HG03575 (cell line): ENCODE measurements around the gene SULT4A1.

ENCODE experiments used
- ATAC-seq: cut with Tn5 transposase; IDR thresholded peaks from one replicate; pipeline ENCODE4 v1.9.1; 2021; ENCODE audit not compliant: unreplicated experiment, insufficient number of reproducible peaks, low FRiP score; ENCODE audit errors: extremely low read depth

SULT4A1 gene

DNA sequence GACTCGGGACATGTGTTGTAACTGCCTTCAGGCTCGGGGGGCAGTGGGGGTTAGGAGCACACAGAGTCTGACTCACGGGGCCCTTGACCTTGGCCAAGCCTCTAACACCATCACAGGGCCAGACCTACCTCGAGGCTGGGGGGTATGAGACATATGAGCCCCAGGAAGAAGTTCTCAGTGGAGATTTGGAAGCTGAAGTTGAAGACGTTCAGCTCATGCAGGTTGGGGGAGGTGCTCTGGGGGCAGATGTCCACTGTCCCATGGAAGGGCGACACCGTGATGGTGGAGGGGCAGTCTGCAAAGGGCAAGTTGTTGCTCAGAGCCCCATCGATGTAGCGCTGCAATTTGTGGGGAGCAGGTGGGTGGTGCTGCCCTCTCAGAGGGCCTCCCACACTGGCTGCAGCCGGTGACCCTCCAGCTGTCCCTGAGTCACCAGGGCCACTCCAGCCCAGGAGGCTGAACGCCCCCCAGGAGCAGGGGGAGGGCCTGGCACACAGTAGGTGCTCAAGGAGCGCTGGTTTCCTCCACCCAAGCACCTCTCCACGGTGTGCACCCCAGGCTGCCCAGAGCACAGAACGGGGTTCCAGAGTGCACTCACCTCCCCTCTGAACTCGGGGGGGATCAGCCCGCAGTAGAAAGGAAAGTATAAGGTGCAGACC is 27.0 kb upstream of the SULT4A1 start:
- no peak for ATAC-seq

DNA sequence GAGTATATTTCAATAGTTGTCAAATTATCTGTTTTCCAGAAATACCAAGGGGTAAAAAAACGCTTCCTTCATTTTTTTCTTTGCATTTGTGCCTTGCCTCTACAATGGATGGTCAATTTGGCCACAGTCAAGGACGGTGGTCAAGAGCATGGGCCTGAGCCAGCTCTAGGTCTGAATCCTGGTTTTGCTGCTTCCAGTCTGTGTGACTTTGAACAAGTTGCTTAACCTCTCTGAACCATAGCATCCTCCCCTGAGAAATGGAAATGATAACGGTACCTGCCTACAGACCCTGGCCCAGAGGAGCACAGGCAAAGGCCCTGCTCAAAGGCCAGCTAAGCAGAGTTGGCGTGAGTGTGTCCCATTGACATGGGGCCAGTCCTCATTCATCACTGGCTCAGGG is 26.4 kb upstream of the SULT4A1 start:
- ATAC-seq, result no peak

- no peak for ATAC-seq
These were observed 25.1 kb upstream of the SULT4A1 start for GRCh38 chr22:43887391-43887790.

- ATAC-seq, result no peak
These were observed 23.9 kb upstream of the SULT4A1 start for GRCh38 chr22:43886231-43886630.

- ATAC-seq, result no peak
These were observed 23.5 kb upstream of the SULT4A1 start for GRCh38 chr22:43885786-43886185.

DNA sequence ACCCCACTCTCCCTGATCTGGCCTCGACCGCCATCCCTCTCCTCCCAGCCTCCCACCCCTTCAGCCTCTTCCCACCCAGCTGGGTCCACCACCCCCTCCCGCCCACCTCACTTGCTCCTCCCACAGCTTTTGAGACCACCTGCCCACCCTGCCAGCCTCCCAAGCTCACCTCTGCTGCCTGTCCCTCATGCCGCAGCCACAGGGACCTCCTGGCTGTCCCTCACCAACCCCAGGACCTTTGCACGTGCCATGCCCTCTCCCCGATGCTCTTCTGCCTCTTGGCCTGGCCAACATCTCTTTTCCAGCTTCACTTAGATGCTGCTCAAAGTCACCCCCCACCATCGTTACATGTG is 23.0 kb upstream of the SULT4A1 start:
- no peak for ATAC-seq

GRCh38 chr22:43884600-43885318 is 22.4 kb upstream of the SULT4A1 start:
- no peak for ATAC-seq

GRCh38 chr22:43883719-43884415 is 21.6 kb upstream of the SULT4A1 start:
- ATAC-seq, result no peak

DNA sequence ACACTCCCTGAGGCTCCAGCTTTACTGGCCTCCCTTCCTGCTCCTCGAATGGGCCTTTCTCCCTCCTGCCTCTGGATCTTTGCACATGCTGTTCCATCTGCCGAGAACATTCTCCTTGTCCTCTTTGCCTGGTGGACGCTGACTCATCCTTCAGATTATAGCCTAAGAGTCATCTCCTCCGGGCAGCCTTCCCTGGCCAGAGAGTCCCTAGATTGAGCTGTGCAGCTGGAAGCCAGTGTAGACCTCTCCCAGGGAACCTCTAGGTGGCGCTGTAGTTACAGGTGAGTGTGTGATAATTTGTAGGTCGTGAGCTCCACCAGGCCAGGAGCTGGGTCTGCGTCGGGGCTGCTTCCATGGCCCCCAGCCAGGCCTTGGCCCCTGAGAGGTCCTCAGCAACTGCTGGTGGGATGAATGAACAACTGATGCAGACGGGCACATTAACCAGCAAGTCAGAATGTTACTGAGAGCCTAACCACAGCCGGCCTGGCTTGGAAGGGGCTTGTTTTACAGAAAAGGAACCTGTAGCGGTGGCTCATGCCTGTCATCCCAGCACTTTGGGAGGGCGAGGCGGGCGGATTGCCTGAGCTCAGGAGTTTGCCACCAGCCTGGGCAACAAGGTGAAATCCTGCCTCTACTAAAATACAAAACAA is 20.8 kb upstream of the SULT4A1 start:
- no peak for ATAC-seq

DNA sequence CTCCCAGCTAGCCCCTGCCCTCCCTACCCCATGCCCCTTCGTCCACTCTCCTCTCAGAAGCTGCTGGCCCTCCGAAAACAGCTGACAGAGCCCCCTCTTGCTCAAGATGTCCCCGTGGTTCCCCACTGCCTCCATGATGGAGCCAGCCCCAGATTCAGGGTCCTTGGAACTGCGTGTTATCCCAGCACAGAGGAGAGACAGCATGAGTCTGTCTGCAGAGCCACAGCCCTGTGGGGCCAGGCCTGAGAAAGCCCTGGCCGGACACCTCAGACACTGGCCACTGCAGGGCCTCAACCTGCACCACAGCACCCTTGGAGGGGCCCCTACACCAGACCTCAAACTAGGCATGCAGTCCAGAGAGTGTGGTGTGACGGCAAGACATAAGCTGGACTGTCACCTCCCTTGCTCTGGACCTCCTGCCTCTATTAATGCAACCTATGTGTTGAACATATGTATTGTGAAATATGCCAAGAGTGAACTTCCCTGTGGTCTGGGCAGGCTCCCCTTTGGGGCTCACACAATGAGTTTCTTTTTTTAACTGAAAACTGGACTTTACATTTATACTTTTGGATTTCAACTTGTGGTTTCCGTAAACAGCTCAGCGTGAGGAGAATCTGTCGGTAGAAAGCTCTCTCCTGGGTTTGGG is 19.9 kb upstream of the SULT4A1 start:
- ATAC-seq, result no peak

DNA sequence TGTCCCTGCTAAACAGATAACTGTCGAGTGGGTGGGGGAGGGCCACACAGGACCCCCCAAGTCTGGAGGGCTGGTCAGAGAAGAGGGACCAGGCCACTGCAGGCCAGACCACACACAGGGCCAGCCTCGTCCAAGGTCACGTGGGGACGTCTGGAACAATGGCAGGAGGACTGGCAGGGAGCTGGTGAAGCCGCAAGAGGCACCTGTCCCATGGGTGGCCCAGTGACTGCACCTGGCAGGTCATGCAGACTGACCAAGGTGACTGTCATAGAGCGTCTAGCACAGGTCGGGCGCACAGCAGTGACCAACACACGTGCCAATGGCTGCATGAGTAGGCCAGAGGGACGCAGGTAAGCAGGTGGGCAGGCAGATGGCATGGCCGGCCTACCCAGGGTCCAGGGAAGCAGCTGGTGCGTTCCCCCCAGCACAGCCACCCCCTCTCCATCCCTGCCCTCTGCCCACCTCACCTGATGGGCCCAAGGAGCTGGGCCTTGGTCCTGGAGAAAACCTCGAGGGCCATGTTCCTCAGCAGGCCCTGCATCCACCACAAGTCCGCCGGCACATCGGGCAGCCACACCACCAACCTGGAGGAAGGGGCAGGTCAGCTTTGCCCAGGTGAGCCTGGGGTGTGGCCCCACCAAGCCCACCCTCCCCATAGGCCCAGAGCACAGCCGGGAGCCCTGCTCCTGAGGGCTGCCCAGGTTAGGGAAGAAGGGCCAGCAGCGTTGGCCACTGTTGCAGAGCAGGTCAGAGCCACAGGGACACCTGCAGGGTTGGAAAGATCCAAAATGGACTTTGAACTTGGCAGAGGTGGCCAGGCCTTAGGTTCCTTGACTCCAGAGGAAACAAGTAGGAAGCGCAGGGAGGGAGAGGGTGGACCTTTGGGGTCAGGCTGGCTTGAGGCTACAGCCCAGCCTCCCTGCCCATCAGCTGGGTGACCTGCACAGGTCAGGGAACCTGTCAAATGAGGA is 19.1 kb upstream of the SULT4A1 start:
- no peak for ATAC-seq

DNA sequence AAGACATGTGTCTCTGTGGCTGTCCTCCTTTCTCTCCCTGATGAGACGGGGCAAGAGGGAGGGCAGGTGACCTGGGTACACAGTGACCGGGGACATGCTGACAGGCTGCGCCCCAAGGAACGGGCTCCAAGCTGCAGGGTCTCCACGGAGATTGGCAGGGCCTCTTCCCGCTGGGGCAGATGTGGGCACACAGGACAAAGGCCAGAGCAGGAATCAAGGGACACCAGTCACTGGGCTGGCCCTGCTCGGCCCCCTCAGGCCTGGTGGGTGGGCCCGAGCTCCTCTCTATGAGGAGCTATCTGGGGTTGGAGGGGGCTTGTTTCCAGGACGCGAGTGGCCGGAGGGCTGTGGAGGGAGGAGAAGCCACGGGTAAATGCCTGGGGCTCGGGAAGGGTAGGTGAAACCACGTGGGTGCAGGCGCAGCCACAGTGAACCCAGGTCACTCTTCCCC is 18.3 kb upstream of the SULT4A1 start:
- ATAC-seq, result no peak

DNA sequence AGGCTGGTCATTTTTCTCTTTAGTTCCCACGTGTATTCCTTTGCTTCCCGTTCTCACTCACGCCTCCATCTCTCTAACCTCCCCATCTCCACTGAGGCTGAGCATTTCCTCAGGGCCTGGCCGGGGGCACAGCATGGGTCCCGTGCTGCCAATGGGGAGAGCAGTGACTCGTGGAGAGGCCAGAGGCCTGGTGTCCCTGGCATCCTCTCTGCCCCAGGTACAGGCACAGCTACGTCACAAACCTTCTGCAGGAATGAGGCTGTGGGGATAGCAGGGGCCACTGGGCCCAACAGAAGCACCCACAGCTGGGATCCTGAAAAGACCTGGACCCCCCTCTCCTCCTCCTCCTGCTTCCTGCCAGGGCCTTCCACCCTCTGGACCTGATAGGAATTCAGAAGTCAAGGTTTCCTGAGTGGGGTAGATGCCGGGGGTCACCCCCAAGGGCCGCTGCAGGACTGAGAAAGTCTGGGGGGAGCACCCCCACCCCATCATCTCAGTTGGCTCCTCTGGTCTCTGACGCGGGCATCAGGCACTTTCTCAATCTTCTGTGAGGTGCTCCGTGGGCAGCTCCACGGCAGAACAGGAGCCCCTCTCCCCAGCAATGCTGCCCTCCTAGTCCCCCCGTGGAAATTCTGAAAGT is 17.7 kb upstream of the SULT4A1 start:
- no peak for ATAC-seq

DNA sequence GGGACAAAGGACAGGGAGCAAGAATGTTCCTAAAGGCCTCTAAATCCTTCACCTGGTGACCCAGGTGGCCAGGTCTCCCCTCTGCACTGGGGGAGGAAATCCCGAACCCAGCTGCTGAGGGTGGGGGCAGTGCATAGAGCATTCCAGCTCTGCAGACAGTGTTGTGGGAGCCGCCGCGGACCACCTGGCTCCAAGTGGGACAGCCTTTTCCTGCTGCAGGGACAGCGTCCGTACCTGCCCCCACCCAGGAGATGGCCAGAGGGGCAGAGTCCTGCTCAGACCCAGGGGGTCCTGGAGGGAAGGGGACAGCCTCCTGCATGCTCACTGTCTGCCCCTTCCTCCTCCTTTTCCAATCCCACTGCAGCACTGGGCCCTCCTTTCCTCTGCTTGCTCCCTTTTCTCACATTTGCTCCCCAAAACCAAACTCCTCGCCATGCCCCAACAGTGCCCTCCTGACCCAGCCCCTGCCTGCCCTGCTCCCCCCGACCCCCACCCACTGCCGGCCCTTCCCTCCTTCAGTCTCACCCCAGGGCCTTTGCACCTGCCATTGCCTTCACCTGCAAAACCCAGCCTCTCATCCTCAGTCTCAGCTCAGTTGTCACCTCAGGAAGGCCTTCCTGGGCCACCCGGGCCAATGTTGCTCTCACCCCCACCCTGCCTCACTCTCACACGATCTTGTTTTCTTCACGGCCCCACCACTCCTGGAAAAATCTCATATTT is 16.7 kb upstream of the SULT4A1 start:
- no peak for ATAC-seq

- no peak for ATAC-seq
These were observed 15.9 kb upstream of the SULT4A1 start for GRCh38 chr22:43878079-43878795.

GRCh38 chr22:43876866-43877509 is 14.7 kb upstream of the SULT4A1 start:
- no peak for ATAC-seq
